Activated T-cell treated with anti-CD3 and anti-CD28 coated beads, Interleukin-2, amount 50 U/mL, for 4 hours (primary cell): ENCODE results near the gene CHIC1. TPM values are rescaled to one million over a fixed set of nuclear protein-coding genes. Genes with fewer than 3 reads are reported as not detected.
"Not testable (repeated sequence)": the region's sequence is repeated elsewhere in the genome, so short reads cannot be mapped to it uniquely, and the experiment has no call there.

Source experiments
- ATAC-seq, 2 donors: fragments of 200-7000 bp; cut with Tn5 transposase; one replicate each; pipeline ENCODE4 v1.10.0; 2021
- DNase-seq: peaks from one replicate; pipeline ENCODE4 v3.0.0-alpha.2; 2020
- H3K27me3 Mint-ChIP-seq: one replicate; pipeline ENCODE4 v1.8.0; 2021; ENCODE audit warnings: low read depth, mixed read lengths
- H3K36me3 Mint-ChIP-seq: one replicate; pipeline ENCODE4 v1.8.0; 2022; ENCODE audit warnings: mixed read lengths; ENCODE audit not compliant: insufficient read depth
- H3K4me1 Mint-ChIP-seq: one replicate; pipeline ENCODE4 v1.8.0; 2021; ENCODE audit warnings: low read depth, mixed read lengths
- H3K4me3 Mint-ChIP-seq: one replicate; pipeline ENCODE4 v1.8.0; 2021; ENCODE audit warnings: mild to moderate bottlenecking, moderate library complexity, mixed read lengths
- H3K9me3 Mint-ChIP-seq: one replicate; pipeline ENCODE4 v1.8.0; 2021; ENCODE audit warnings: mixed read lengths
- total RNA-seq, 3 donors: library from RNA; stranded (reverse); gene quantifications; one replicate each; pipeline ENCODE4 v1.2.1, GENCODE V29; 2021

The CHIC1 gene
- total RNA-seq, result 10 to 100 TPM in 1 of 3 donors, 1 to 10 TPM in 2; 8.0 to 10.1 (median 8.9) TPM

- H3K9me3 Mint-ChIP-seq, result no peaks in the 10 kb centered on the region
- H3K27me3 Mint-ChIP-seq, result no peaks in the 10 kb centered on the region
- DNase-seq (peak; percentile 53), ATAC-seq (peak; percentile 80 to 83)
- peaks cover 19% of the 10 kb centered on the region for H3K4me1 Mint-ChIP-seq
- H3K4me3 Mint-ChIP-seq, result peak within 1 kb of the TSS; percentile 92
- H3K36me3 Mint-ChIP-seq, result no peaks in the 10 kb centered on the region
Observed at GRCh38 chrX:73562984-73563737, at the start of gene CHIC1. Gene CHIC1 (plus strand): TSS chrX:73563197. CDS start chrX:73563285, 88 bp downstream.

- not testable (repeated sequence) for ATAC-seq, H3K36me3 Mint-ChIP-seq, H3K27me3 Mint-ChIP-seq, H3K4me3 Mint-ChIP-seq, DNase-seq, H3K4me1 Mint-ChIP-seq
- H3K9me3 Mint-ChIP-seq, result peaks cover 12% of the 10 kb centered on the region
Observed at GRCh38 chrX:73522823-73523222, 40.2 kb upstream of the CHIC1 start.

- ATAC-seq, result no peak
- Mint-ChIP-seq H3K4me1 (no peaks in the 10 kb centered on the region), H3K36me3 (no peaks in the 10 kb centered on the region), H3K27me3 (no peaks in the 10 kb centered on the region), H3K4me3 (no peak overlapping the region), H3K9me3 (peaks cover 12% of the 10 kb centered on the region)
- DNase-seq, result no peak
Observed at GRCh38 chrX:73524906-73525305, 38.1 kb upstream of the CHIC1 start.

- ATAC-seq (no peak), DNase-seq (no peak)
- Mint-ChIP-seq H3K4me1 (no peaks in the 10 kb centered on the region), H3K4me3 (no peak overlapping the region), H3K9me3 (peaks cover 19% of the 10 kb centered on the region), H3K36me3 (no peaks in the 10 kb centered on the region), H3K27me3 (no peaks in the 10 kb centered on the region)
Observed at GRCh38 chrX:73525928-73526690, 36.9 kb upstream of the CHIC1 start.

DNA sequence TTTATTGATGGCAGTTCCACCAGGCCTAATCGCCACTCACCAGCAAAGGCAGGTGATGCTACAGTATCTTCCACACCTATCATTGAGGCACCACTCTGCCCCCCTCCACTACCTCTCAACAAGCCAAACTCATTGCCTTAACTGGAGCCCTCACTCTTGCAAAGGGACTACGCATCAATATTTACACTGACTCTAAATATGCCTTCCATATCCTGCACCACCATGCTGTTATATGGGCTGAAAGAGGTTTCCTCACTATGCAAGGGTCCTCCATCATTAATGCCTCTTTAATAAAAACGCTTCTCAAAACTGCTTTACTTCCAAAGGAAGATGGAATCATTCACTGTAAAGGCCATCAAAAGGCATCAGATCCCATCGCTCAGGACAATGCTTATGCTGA, 31.3 kb upstream of the CHIC1 start:
- H3K36me3 Mint-ChIP-seq, result peaks cover 13% of the 10 kb centered on the region
- DNase-seq, H3K4me3 Mint-ChIP-seq, ATAC-seq, H3K27me3 Mint-ChIP-seq, H3K4me1 Mint-ChIP-seq: not testable (repeated sequence)
- peaks cover 19% of the 10 kb centered on the region for H3K9me3 Mint-ChIP-seq

DNA sequence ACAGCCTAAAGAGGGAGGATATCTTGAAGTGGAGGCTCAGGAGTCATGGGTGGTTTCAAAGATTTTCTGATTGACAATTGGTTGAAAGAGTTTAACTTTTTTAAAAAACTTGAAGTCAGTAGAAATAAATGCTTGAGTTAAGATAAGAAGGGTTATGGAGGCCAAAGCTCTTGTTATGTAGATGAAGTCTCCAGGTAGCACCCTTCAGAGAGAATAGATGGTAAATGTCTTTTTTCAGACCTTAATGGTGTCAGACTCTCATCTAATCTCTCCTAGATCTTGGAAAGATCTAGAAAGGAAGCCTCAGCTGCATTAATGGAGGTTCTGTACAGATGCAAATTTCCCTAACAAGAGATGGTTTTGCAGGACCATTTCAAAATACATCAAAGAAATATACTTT, 6.8 kb upstream of the CHIC1 start:
- Mint-ChIP-seq H3K9me3 (no peaks in the 10 kb centered on the region), H3K4me3 (no peak overlapping the region), H3K4me1 (peaks cover 4% of the 10 kb centered on the region), H3K36me3 (no peaks in the 10 kb centered on the region), H3K27me3 (no peaks in the 10 kb centered on the region)
- DNase-seq (no peak), ATAC-seq (no peak)

DNA sequence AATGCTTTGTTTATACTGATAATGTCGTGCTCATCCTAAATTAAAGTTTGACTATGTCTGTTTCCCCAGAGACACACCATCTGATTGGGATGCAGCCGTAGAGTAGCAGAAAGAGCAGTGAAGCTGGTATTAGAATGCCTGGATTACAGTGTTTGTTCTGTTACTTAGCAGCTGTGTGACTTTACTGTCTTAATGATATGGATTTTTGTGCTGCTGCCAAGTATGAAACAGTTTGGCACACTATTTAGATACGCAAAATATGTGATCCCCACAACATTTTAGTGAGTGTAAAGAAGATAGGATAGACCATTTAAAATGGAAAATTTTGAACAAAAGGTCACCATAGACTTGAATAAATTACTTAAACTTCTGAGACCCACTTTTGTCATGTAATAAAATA, 1.2 kb upstream of the CHIC1 start:
- H3K9me3 Mint-ChIP-seq, result no peaks in the 10 kb centered on the region
- DNase-seq (no peak), ATAC-seq (no peak)
- no peaks in the 10 kb centered on the region for H3K36me3 Mint-ChIP-seq
- no peaks in the 10 kb centered on the region for H3K27me3 Mint-ChIP-seq
- H3K4me1 Mint-ChIP-seq, result peaks cover 19% of the 10 kb centered on the region
- no peak overlapping the region for H3K4me3 Mint-ChIP-seq

DNA sequence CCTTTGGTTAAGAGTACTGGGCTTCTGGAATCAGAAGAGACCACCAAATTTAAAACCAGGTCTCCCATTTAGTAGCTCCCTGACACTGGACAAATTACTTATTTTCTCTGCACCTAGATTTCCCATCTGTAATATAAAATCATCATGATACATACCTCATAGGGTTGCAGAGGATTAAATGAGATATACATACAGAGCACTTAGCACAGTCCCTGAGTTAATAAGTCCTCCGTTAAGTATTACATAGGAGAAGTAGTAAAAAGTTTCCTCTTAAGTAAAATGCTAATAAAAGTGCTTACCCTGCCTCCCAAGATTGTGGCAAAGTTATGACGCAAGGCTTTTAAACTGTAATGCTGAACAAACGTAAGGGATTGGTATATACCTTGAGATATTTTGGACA, 539 bp upstream of the CHIC1 start:
- Mint-ChIP-seq H3K9me3 (no peaks in the 10 kb centered on the region), H3K4me3 (peak overlapping the region; percentile 92), H3K27me3 (no peaks in the 10 kb centered on the region), H3K4me1 (peaks cover 19% of the 10 kb centered on the region), H3K36me3 (no peaks in the 10 kb centered on the region)
- DNase-seq (no peak), ATAC-seq (no peak)

DNA sequence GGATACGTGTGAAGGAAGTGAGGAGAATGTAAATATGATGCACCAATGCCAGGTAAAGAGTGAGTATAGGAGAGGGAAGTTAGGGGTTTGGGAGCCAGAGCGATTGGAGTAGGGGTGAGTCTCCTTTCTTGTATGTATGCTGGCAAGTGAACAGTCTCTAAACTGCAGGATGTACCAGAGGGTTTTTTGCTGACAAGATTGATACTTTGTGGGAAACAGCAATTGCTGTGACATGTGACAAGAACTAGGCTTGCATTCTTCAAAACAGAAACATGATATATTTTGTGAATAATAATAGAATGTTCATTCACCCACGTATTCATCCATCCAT, 706 bp downstream of the CHIC1 start:
- H3K4me1 Mint-ChIP-seq, result peaks cover 19% of the 10 kb centered on the region
- no peaks in the 10 kb centered on the region for H3K27me3 Mint-ChIP-seq
- H3K36me3 Mint-ChIP-seq, result no peaks in the 10 kb centered on the region
- ATAC-seq (peak in 1 of 2 donors; percentile 47), DNase-seq (no peak)
- no peaks in the 10 kb centered on the region for H3K9me3 Mint-ChIP-seq
- H3K4me3 Mint-ChIP-seq, result peak overlapping the region; percentile 92

DNA sequence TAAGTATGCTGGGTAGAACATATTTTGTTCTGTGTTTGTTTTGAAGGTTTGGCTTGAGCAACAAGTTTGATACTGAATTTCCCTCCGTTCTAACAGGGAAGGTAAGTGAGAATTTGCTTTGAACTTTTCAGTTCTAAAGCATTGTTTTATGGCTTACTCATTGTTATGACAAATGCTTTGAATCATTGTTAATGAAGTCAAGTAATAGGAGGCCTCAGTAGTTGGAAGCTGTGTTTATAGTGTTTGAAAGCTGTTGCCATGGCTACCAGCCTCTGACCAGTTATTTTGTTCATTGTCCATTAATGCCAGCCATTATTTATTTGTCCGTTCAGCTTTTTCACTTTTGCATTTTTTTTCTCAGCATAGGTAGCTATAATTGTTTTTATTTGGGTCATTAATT, 14.4 kb downstream of the CHIC1 start:
- Mint-ChIP-seq H3K36me3 (peaks cover 20% of the 10 kb centered on the region), H3K27me3 (no peaks in the 10 kb centered on the region), H3K4me3 (no peak overlapping the region), H3K4me1 (peaks cover 24% of the 10 kb centered on the region), H3K9me3 (no peaks in the 10 kb centered on the region)
- ATAC-seq (no peak), DNase-seq (no peak)

GRCh38 chrX:73581002-73581628, 18.1 kb downstream of the CHIC1 start:
- Mint-ChIP-seq H3K36me3 (peaks cover 9% of the 10 kb centered on the region), H3K9me3 (no peaks in the 10 kb centered on the region), H3K4me3 (no peak overlapping the region), H3K27me3 (no peaks in the 10 kb centered on the region), H3K4me1 (peaks cover 13% of the 10 kb centered on the region)
- no peak for ATAC-seq
- no peak for DNase-seq

- H3K9me3 Mint-ChIP-seq, DNase-seq, ATAC-seq, H3K4me3 Mint-ChIP-seq, H3K27me3 Mint-ChIP-seq: not testable (repeated sequence)
- peaks cover 40% of the 10 kb centered on the region for H3K36me3 Mint-ChIP-seq
- H3K4me1 Mint-ChIP-seq, result peaks cover 10% of the 10 kb centered on the region
Observed at GRCh38 chrX:73597758-73598157, 34.8 kb downstream of the CHIC1 start.

GRCh38 chrX:73615022-73615421, 52.0 kb downstream of the CHIC1 start:
- Mint-ChIP-seq H3K36me3 (peaks cover 42% of the 10 kb centered on the region), H3K4me3 (no peak overlapping the region), H3K27me3 (no peaks in the 10 kb centered on the region), H3K4me1 (peaks cover 19% of the 10 kb centered on the region), H3K9me3 (peaks cover 17% of the 10 kb centered on the region)
- ATAC-seq (no peak), DNase-seq (no peak)

DNA sequence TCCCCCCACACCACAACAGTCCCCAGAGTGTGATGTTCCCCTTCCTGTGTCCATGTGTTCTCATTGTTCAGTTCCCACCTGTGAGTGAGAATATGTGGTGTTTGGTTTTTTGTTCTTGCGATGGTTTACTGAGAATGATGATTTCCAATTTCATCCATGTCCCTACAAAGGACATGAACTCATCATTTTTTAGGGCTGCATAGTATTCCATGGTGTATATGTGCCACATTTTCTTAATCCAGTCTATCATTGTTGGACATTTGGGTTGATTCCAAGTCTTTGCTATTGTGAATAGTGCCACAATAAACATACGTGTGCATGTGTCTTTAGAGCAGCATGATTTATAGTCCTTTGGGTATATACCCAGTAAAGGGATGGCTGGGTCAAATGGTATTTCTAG, 78.7 kb downstream of the CHIC1 start:
- not testable (repeated sequence) for ATAC-seq, H3K4me3 Mint-ChIP-seq, H3K27me3 Mint-ChIP-seq, DNase-seq
- H3K36me3 Mint-ChIP-seq, result peaks cover 51% of the 10 kb centered on the region
- H3K4me1 Mint-ChIP-seq, result peaks cover 10% of the 10 kb centered on the region
- peaks cover 36% of the 10 kb centered on the region for H3K9me3 Mint-ChIP-seq
